Choroid plexus epithelial cell (primary cell): ENCODE data around the gene ZFHX2.

Experiments
- DNase-seq: peaks from one replicate; pipeline ENCODE4 v3.0.0-alpha.2; 2010; ENCODE audit warnings: low read depth
- H3K4me3 ChIP-seq: 2 replicates; pipeline ENCODE4 v1.5.1; 2011; ENCODE audit warnings: low read depth, mild to moderate bottlenecking, control low read depth, low read length, moderate library complexity
- TF ChIP-seq, protein P1 (sequence below): conservative IDR thresholded peaks from 2 replicates; pipeline ENCODE4 v1.5.1; 2011; ENCODE audit warnings: low read depth, mild to moderate bottlenecking, control low read depth, inconsistent platforms, low read length, moderate library complexity

Gene ZFHX2

DNA sequence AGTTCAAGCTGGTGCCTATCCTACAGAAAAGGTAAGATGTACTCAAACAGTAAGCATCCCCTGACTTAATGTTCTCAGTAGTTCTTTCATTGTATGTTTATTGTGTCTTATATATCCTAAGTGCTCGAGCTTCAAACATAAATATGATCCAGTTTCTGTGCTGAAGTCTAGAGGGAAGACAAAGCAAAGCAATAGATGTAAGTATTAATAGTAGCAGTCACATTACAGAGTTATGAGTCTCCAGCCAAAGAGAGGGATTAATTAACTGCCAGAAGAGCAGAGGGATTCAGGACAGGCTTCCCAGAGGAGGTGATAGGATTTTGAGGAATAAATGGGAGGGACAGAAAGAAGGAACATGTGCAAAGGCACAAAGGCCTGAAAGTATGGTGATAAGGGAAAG lies 80.6 kb downstream of the ZFHX2 start:
- TF ChIP-seq, protein P1, sequence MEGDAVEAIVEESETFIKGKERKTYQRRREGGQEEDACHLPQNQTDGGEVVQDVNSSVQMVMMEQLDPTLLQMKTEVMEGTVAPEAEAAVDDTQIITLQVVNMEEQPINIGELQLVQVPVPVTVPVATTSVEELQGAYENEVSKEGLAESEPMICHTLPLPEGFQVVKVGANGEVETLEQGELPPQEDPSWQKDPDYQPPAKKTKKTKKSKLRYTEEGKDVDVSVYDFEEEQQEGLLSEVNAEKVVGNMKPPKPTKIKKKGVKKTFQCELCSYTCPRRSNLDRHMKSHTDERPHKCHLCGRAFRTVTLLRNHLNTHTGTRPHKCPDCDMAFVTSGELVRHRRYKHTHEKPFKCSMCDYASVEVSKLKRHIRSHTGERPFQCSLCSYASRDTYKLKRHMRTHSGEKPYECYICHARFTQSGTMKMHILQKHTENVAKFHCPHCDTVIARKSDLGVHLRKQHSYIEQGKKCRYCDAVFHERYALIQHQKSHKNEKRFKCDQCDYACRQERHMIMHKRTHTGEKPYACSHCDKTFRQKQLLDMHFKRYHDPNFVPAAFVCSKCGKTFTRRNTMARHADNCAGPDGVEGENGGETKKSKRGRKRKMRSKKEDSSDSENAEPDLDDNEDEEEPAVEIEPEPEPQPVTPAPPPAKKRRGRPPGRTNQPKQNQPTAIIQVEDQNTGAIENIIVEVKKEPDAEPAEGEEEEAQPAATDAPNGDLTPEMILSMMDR: no peak
- DNase-seq: no peak
- no peak overlapping the region for H3K4me3 ChIP-seq
